Measurements from ENCODE around the gene KRTAP10-9.
"Not testable (repeated sequence)": the region's sequence is repeated elsewhere in the genome, so short reads cannot be mapped to it uniquely, and the experiment has no call there.

The KRTAP10-9 gene

GRCh38 chr21:44644878-44645277, 18.0 kb downstream of the KRTAP10-9 start:
- no peak for DNase-seq

GRCh38 chr21:44646366-44647221, 19.7 kb downstream of the KRTAP10-9 start, which contains the start of gene KRTAP10-11:
TSS of gene KRTAP10-11 (plus strand) at chr21:44646414. CDS start at chr21:44646459, 45 bp downstream.
- not testable (repeated sequence) for DNase-seq

- no peak for DNase-seq
Measured at GRCh38 chr21:44647222-44647552, 20.3 kb downstream of the KRTAP10-9 start.

- no peak for DNase-seq
Measured at GRCh38 chr21:44648557-44649311, 21.8 kb downstream of the KRTAP10-9 start.

GRCh38 chr21:44649521-44650100, 22.7 kb downstream of the KRTAP10-9 start:
- no peak for DNase-seq

- DNase-seq, result no peak
Measured at GRCh38 chr21:44650265-44650972, 23.5 kb downstream of the KRTAP10-9 start.

- no peak for DNase-seq
Measured at GRCh38 chr21:44650973-44651675, 24.2 kb downstream of the KRTAP10-9 start.

- peak in 1 of 2 donors; percentile 4 for DNase-seq
Measured at GRCh38 chr21:44653123-44653522, 26.2 kb downstream of the KRTAP10-9 start.

- peak; percentile 78 to 84 for DNase-seq
Measured at GRCh38 chr21:44653656-44654575, 27.0 kb downstream of the KRTAP10-9 start.

GRCh38 chr21:44654576-44655175, 27.8 kb downstream of the KRTAP10-9 start, which contains the start of gene KRTAP12-4:
TSS of gene KRTAP12-4 (minus strand) at chr21:44654659. CDS start at chr21:44654614, 45 bp downstream.
- no peak for DNase-seq

GRCh38 chr21:44656868-44657267, 30.0 kb downstream of the KRTAP10-9 start:
- no peak for DNase-seq

- DNase-seq, result peak; percentile 68 to 79
Measured at GRCh38 chr21:44657635-44658540, 31.0 kb downstream of the KRTAP10-9 start, which contains the start of gene KRTAP12-3. TSS of gene KRTAP12-3 (plus strand) at chr21:44657932. CDS start at chr21:44657980, 48 bp downstream.

GRCh38 chr21:44658541-44658910, 31.6 kb downstream of the KRTAP10-9 start:
- DNase-seq, result no peak

- DNase-seq, result peak in 1 of 2 donors; percentile 37
Measured at GRCh38 chr21:44658913-44659595, 32.2 kb downstream of the KRTAP10-9 start.

- not testable (repeated sequence) for DNase-seq
Measured at GRCh38 chr21:44661567-44661966, 34.7 kb downstream of the KRTAP10-9 start.

- no peak for DNase-seq
Measured at GRCh38 chr21:44664691-44665090, 37.8 kb downstream of the KRTAP10-9 start.

- no peak for DNase-seq
Measured at GRCh38 chr21:44666401-44667320, 39.8 kb downstream of the KRTAP10-9 start, which contains the start of gene KRTAP12-2. TSS of gene KRTAP12-2 (minus strand) at chr21:44666927. CDS start at chr21:44666886, 41 bp downstream.

Measured in CD4-positive, alpha-beta T cell treated with Interleukin-1 beta for 1 hour (primary cell).